Fibroblast of mammary gland (primary cell): ENCODE results near the gene ZFYVE28.

Source experiments
- DNase-seq: peaks from one replicate; pipeline ENCODE4 v3.0.0-alpha.2; 2010; ENCODE audit warnings: low read depth
- H3K4me3 ChIP-seq: 2 replicates; pipeline ENCODE4 v1.5.1; 2011; ENCODE audit warnings: low read depth, mild to moderate bottlenecking, low read length, moderate library complexity; ENCODE audit not compliant: control insufficient read depth
- TF ChIP-seq, protein P1 (sequence below): conservative IDR thresholded peaks from 2 replicates; pipeline ENCODE4 v1.5.1; 2011; ENCODE audit warnings: low read depth, low read length, inconsistent platforms; ENCODE audit not compliant: control insufficient read depth, insufficient read depth

The ZFYVE28 gene

DNA sequence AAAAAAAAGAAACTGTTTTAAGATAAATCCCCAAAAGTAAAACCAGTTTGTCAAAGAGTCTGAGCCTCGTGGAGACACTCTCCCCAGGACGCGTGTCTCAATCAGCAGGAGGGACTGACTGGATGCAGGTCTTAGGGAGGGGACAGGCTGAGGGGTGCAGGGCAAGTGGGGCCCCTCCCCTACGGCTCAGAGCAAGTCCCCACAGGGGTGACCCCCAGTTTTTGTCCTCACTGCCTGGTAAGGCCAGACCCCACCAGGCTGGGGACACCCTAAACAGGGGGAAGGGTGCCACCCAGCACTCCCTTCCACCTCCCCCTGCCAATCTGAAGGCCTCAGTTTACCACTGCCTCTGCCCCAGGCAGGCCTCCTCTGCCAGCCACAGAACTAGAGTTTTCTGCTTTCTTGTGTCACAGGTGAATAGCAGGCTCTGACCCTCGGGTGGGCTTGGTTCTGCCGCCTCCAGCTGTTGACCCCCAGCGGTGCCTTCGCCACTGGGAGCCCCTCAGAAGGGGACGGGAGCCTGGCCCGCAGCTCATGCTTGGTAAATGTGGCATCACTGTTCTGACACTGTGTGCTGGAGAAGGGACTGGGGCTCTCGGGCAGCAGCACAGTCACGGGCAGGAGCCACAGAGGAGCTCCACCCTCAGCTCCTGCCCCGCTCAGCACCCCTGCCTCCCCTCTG lies 86.8 kb downstream of the ZFYVE28 start:
- DNase-seq, result no peak
- TF ChIP-seq, protein P1, sequence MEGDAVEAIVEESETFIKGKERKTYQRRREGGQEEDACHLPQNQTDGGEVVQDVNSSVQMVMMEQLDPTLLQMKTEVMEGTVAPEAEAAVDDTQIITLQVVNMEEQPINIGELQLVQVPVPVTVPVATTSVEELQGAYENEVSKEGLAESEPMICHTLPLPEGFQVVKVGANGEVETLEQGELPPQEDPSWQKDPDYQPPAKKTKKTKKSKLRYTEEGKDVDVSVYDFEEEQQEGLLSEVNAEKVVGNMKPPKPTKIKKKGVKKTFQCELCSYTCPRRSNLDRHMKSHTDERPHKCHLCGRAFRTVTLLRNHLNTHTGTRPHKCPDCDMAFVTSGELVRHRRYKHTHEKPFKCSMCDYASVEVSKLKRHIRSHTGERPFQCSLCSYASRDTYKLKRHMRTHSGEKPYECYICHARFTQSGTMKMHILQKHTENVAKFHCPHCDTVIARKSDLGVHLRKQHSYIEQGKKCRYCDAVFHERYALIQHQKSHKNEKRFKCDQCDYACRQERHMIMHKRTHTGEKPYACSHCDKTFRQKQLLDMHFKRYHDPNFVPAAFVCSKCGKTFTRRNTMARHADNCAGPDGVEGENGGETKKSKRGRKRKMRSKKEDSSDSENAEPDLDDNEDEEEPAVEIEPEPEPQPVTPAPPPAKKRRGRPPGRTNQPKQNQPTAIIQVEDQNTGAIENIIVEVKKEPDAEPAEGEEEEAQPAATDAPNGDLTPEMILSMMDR, result no peak
- no peak overlapping the region for H3K4me3 ChIP-seq

DNA sequence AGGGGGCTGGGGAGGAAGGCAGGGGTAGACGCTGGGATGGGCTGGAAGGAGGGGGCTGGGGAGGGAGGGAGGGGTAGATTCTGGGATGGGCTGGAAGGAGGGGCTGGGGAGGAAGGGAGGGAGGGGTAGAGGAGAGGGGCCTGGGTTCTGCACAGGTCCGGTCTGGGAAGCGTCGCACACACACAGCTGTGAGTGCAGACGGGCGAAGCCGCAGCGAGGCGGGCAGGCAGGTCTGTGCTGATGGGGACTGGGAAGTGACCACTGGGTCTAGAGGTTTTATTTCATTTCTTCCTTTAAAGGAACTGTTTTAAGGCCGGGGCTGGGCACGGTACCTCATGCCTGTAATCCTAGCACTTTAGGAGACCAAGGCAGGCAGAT lies 87.4 kb downstream of the ZFYVE28 start:
- no peak overlapping the region for H3K4me3 ChIP-seq
- no peak for DNase-seq
- TF ChIP-seq, protein P1, result no peak

DNA sequence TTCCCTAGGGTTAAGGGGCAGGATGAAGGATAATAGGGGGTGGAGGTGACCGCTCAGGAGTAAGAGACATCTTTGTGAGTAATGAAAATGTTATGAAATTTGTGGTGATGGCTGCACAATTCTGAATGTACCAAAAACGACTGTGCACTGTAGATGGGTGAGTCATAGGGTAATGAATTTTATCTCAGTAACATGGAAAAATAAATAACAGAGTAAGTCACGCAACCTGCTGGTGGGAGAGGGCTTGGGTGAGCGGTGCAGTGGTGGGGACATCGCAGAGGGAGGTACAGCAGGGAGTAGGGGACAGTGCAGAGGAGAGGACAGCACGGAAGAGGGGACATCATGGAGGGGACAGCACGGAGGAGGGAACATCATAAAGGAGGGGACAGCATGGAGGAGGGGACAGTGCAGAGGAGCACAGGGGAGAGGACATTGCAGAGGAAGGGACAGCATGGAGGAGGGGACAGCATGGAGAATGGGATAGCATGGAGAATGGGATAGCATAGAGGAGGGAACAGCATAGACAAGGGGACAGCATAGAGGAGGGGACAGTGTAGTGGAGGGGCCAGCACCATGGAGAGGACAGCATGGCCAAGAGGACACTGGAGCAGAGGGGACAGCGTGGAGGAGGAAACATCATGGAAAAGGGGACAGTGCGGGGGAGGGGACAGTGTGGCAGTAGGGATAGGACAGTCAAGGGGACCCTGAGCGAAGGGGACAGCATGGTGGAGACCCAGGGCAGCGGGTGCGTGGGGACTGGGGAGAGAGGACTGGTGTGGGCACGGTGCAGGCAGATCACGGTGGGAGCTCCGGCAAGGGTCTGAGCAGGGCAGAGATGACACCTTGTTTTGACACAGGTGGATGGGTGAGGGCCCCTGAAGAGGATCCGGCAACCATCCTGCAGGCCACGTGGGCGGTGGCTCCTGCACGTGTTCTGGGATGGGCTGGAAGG lies 88.1 kb downstream of the ZFYVE28 start:
- TF ChIP-seq, protein P1, result peak; percentile 17
- peak; percentile 94 for DNase-seq
- no peak overlapping the region for H3K4me3 ChIP-seq

DNA sequence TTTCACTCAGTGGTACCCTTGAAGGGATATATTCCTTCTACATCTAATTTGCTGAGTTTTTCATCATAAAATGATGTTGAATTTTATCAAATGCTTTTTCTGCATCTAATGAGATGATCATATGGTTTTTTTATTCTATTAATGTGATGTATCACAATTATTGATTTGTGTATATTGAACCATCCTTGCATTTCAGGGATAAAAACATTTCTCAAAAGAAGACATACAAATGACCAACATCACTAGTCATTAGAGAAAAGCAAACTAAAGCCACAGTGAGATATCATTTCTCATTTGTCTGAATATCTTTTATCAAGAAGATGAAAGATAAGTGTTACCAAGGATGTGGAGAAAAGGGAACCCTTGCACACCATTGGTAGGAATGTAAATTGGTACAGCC lies 90.9 kb downstream of the ZFYVE28 start:
- DNase-seq, result no peak
- TF ChIP-seq, protein P1, result no peak
- H3K4me3 ChIP-seq, result no peak overlapping the region

DNA sequence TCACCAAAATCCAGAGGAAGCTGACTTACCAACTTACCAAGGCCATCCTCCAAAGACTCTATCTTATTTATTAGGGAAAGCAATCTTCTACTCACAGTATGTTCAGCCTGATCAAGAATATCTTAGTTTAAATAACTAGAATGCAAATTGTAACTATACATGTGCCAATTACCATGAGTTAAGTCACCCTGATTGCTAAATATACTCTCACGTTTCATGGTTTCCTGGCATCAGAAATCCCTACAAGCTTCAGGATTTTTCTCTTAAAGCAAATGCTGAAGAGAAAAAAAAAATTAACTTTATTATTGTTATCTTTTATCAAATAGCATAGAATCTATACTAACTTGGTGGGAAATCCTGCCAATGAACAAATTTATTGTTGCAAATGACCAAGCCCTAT lies 93.6 kb downstream of the ZFYVE28 start:
- DNase-seq, result peak; percentile 34
- TF ChIP-seq, protein P1, result no peak
- no peak overlapping the region for H3K4me3 ChIP-seq

DNA sequence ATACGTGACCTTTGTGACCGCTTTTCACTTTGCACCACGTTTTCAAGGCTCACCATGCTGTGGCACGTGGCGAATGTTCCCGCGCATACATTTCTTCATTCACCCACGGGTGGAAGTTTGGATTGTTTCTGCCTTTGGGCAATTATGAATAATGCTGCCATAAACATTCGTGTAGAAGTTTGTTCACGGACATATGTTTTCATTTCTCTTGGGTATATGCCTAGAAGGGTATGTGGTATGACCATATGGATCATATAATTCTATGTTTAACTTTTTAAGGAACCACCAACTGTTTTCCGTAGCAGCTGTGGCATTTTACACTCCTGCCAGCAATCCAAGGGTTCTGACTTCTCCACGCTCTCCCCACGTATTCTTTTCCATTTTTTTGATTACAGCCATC lies 95.6 kb downstream of the ZFYVE28 start:
- DNase-seq, result peak; percentile 11
- no peak overlapping the region for H3K4me3 ChIP-seq
- TF ChIP-seq, protein P1, result no peak
